GM18508 (cell line): ENCODE measurements around the gene ANKMY1.
"Not testable (repeated sequence)": the region's sequence is repeated elsewhere in the genome, so short reads cannot be mapped to it uniquely, and the experiment has no call there.

Experiments used
- ATAC-seq: cut with Tn5 transposase; IDR thresholded peaks from one replicate; pipeline ENCODE4 v1.9.1; 2021; ENCODE audit warnings: moderate number of reproducible peaks; ENCODE audit not compliant: insufficient read depth, unreplicated experiment

ANKMY1 gene

GRCh38 chr2:240507778-240508251 is 50.0 kb downstream of the ANKMY1 start:
- no peak for ATAC-seq

DNA sequence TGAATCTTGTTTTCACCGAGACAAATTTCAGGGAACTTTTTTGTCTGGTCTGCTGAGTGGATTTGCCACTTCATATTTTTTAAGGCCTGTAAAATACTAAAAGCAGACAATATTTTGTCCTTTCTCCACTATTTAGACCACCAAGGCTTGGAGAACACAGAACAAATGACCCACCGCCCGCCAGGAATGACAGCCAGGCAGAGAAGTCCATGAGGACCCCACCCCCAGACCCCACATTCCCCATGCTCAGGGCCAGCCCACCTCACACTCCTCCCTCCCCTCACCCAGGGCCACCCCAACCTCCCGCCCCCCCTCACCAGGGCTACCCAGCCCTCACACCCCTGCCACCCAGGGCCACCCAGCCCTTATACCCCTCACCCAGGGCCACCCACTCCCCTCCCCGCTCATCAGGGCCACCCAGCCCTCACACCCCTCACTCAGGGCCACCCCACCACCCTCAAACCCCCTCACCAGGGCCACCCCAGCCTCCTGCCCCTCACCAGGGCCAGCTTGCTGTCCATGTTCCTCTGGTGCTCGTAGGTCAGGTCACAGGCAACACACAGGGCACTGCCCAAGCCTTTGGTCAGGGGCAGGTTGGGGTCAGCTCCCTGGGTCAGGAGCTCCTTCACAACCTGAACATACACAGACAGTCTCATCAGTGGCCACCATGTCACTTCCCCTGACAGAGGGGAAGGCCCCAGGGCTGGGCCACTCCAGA is 50.6 kb downstream of the ANKMY1 start:
- no peak for ATAC-seq

- no peak for ATAC-seq
Observed at GRCh38 chr2:240506406-240507059, 51.3 kb downstream of the ANKMY1 start.

GRCh38 chr2:240505910-240506309 is 51.9 kb downstream of the ANKMY1 start:
- no peak for ATAC-seq

GRCh38 chr2:240503848-240504247 is 53.9 kb downstream of the ANKMY1 start:
- no peak for ATAC-seq

DNA sequence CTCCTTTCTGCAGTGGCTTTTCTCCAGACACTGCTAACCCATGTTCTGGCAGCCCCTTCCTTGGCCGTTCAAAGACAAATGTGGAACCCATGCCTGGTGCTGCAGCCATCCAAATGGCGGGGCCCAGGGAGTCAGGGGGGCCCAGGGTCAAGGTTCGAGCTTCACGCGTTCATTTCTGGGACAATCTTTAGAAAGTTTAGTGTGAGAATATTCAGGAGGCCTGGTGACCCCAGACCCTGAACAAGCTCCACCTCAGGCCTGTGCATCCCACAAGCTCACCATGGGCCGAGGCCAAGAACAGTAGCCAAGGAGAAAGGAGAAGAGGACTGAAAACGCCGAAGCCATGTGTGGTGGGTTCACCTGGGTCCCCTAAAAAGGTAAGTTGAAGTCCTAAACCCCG is 54.4 kb downstream of the ANKMY1 start:
- ATAC-seq, result no peak

GRCh38 chr2:240502430-240503121 is 55.2 kb downstream of the ANKMY1 start:
- ATAC-seq, result no peak

DNA sequence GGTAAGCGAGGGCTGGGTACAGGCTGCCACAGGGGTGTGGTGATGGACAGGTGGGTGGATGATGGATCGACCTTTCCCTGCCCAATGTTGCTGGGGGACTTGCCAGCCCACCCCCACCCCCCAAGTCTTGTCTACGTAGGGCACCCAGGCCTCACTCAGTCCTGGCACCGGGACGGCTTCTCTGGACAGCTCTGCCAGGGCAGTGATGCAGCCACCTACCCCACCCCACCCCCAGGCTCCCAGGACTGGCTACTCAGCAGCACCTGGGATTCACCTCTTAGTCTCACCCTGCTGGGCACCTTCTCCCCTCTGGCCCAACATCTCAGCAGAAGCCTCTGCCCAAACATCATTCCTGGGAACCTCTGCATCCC is 55.7 kb downstream of the ANKMY1 start:
- no peak for ATAC-seq

- no peak for ATAC-seq
Observed at GRCh38 chr2:240501531-240501991, 56.2 kb downstream of the ANKMY1 start.

GRCh38 chr2:240500561-240501423 is 57.0 kb downstream of the ANKMY1 start:
- ATAC-seq, result no peak

DNA sequence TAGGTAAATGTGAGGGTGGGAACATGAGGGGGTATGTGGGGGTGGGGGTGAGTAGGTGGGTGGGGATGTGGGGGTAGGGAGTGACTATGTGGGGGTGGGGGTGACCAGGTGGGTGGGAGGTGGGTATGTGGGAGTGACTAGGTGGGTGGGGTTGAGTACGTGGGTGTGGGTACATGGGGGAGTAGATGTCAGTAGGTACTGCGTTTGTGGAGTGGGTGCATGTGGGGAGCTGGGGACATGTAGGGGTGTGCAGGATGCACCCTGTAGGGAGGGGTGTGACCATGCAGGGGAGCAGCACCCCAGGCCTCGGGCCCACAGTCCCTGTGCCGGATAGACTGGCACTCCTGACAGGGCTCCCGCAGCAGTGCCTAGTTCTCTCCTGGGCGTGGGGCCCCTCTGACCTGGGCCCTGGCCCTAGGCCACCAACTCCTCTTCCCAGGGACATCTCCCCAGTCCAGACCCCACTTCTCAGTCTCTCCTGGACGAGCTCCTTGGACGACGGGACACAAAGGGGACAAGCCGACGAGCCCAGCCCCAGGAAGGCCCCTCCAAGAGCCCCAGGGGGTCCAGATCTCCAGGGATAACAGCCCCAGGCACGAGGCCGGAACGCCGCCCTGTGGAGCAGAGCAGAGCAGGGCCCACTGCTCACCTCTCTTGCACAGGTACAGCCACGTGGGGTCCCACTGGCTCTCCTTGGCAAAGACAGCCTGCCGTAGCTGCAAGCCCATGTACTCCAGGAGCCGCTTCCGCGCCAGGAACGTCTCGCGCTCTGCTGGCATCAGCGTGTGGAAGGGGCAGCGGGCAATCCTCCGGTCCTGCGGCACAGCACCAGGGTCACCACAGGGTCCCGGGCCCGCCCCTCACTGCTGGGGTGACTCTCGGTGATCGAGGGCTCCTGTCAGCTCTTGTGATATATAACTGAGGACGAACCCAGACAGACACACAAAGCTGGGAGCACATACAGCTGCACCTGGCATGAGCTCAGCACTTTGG is 58.2 kb downstream of the ANKMY1 start:
- no peak for ATAC-seq

GRCh38 chr2:240498958-240499260 is 58.9 kb downstream of the ANKMY1 start:
- no peak for ATAC-seq

DNA sequence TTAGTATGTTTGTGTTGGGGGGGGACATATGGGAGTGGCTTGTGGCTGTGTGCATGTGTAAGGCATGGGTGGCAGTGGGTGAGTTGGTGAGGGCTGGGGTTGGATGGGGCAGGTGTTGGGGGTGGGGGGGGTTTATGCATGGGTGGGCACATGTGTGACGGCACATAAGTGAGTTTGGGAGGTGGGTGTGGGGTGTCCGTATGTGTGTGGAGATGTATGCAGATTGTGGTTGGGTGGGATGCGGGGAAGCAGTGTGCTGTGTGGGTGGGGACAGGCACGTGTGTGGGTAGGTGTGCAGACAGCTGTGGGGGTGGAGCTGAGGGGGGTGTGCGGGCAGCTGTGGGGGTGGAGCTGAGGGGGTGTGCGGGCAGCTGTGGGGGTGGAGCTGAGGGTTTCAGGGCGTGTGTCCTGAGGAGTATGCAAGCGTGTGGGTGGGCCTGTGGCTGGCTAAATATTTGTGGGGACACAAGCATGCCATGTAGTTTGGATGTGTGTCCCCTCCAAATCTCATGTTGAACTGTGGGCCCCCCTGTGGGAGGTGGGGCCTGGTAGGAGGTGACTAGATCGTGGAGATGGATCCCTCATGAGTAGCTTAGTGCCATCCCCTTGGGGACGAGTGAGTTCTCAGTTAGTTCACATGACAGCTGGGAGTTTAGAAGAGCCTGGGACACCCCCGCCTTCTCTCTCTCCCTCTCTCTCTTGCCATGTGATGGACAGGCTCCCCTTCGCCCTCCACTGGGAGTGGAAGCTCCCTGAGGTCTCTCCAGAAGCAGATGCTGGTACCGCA is 59.4 kb downstream of the ANKMY1 start:
- ATAC-seq, result no peak

- ATAC-seq, result not testable (repeated sequence)
Observed at GRCh38 chr2:240497082-240497481, 60.7 kb downstream of the ANKMY1 start.

DNA sequence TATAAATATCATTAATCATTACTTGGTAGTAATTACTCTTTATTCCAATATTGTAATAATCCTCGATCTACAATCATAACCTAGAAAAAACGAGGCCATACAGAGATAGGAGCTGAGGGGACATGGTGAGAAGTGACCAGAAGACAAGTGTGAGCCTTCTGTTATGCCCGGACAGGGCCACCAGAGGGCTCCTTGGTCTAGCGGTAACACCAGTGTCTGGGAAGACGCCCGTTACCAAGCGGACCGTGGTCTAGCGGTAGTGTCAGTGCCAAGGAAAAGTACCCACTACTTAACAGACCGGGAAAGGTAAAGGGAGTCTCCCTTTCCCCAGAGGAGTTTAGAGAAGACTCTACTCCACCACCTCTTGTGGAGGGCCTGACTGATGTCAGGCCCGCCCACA is 62.8 kb downstream of the ANKMY1 start:
- not testable (repeated sequence) for ATAC-seq

GRCh38 chr2:240494194-240494793 is 63.5 kb downstream of the ANKMY1 start:
- no peak for ATAC-seq

- no peak for ATAC-seq
Observed at GRCh38 chr2:240491483-240491882, 66.3 kb downstream of the ANKMY1 start.

DNA sequence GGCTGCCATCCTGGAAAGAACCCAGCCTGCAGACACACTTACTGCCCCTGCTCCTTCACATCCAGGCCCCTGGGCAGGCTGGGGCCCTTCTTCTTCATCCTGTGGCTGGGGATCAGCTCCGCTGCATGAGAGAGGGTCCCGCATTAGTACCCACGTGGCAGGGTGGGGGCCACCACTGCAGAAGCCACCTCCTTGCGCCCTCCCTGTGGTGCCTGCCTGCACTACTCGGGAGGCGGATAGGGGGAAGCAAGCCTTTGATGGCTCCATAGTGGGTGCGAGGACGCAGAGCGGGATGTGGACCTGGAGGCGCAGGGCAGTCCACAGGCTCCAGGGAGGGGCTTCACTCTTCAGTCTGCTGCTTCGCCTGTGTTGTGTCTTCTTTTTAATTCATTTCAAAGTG is 75.6 kb downstream of the ANKMY1 start:
- ATAC-seq, result no peak
